HEK293T (cell line): Measurements from ENCODE around the gene RHEB.

Source experiments
- BHLHE40 ChIP-seq: fragments of 450-650 bp; IDR thresholded peaks from 2 replicates; pipeline ENCODE4 v1.6.1; 2016; ENCODE audit warnings: mild to moderate bottlenecking, moderate library complexity, borderline replicate concordance
- CTBP1 ChIP-seq: fragments of 450-650 bp; IDR thresholded peaks from 2 replicates; pipeline ENCODE4 v1.6.1; 2016; ENCODE audit warnings: borderline replicate concordance
- FOXM1 ChIP-seq: fragments of 450-650 bp; IDR thresholded peaks from 2 replicates; pipeline ENCODE4 v1.6.1; 2017; ENCODE audit warnings: mild to moderate bottlenecking, borderline replicate concordance
- NFRKB ChIP-seq: fragments of 450-650 bp; IDR thresholded peaks from 2 replicates; pipeline ENCODE4 v1.6.1; 2016; ENCODE audit warnings: mild to moderate bottlenecking, moderate library complexity
- SP1 ChIP-seq: fragments of 450-650 bp; IDR thresholded peaks from 2 replicates; pipeline ENCODE4 v1.6.1; 2017
- SUZ12 ChIP-seq: fragments of 450-650 bp; IDR thresholded peaks from 2 replicates; pipeline ENCODE4 v1.6.1; 2016; ENCODE audit warnings: mild to moderate bottlenecking

DNA sequence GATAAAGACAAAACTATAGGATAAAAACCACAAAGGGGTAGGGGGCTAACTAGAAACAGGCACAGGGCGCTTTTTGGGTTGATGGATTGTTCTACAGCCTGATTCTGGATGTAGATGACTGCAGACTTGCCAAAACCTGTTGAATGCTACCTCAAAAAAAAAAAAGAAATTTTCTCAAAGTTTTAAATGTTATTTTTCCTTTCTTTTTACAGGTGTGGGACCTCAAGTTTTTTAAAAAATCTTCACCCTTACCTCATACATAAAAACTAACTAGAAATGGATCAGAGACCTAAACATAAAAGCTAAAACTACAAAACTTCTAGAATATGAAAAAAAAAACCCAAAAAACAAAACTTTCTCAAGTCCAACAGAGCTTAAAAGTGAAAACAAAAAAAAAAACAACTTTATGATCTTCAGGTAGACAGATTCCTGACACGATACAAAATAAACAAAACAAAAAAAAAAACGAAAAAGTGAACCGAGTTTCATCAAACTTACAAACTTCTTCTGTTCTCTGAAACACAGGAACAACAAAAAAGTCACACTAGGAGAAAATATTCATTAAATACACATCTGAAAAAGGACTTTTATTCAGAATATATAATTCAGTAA is 14.9 kb downstream of the RHEB start:
- TF ChIP-seq SP1 (no peak), SUZ12 (no peak), BHLHE40 (no peak), NFRKB (no peak), CTBP1 (no peak), FOXM1 (no peak)
